Stimulated activated CD4-positive, alpha-beta T cell treated with anti-CD3 and anti-CD28 coated beads, TNF-alpha, amount 100 ng/mL, for 4 hours (primary cell): ENCODE measurements around the gene ADAMTSL1.

Experiments used
- DNase-seq, 3 experiments: peaks; one replicate each; pipeline ENCODE4 v3.0.0-alpha.2; 2020; ENCODE audit warnings: low read depth in 3 of 3

ADAMTSL1 gene

DNA sequence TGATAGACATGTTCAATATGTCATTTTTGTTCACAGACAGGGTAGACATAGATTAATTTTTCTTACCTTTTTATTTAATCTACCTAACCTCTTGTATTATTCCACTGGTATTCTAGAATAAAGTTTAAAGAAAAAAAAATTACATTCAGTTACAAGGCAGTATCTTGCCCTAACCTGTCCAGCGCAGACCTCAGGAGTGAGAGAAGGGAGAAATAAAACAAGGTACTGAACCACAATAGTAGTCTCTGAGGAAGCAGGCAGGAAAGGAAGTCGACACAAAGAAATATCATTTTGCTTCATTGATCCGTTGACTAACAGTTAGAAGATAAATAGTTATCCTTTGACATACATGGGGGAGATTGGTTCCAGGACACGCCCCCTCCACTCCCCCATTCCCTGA lies 12.5 kb upstream of the ADAMTSL1 start:
- DNase-seq = no peak

DNA sequence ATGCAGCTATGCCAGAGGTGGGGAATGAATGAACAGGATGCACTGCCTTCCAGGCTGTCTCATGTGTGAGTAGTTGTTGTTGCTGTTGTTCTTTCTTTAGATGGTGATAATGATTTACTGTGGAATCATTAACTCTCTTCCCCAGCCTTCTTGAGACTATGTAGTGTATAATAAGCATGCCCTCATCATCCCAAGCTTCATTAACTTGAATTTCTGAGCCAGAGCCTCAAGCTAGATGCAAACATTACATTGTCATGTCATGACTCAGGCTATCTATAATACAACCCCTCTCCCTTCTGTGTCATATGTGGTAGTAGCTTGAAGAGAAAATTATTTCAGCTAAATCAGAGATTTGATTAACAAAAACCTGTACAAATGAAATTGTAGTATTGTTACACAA lies 10.0 kb upstream of the ADAMTSL1 start:
- DNase-seq = no peak

DNA sequence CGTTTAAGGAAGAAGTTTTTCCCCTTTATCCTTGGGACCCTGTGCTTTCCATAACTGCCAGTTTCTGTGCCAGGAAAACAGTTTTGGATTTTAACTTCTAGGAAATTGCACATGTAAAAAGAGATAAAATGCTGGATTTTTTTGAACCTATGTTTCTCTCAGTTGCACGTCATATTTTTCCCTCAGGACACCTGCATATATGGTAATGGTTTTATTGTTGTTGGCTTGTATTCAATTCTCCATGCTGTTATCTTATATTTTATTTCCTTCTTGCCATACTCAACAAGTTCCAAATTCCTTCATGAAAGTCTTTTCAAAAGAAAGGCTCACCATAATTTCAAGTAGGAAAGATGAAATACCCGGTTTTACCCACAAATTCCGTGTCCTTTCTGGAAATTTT lies 7.9 kb upstream of the ADAMTSL1 start:
- DNase-seq = no peak

DNA sequence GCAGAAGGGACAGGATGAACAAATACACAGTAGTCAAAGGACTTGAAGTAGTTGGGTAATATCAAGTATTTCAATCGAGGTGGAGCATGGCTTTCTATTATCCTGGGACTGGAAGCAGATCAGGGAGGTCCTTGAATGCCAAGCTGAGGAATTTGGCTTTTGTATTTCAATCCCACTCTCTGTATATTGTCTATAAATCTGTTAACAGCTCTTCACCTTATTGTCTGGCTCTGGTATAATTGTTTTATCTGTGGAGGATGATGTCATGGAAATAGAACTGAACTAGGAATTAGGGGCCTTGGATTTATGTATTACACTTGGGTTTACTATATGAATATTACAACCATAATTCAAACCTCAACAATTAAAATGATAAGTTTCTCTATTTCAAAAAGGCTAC lies 6.3 kb upstream of the ADAMTSL1 start:
- DNase-seq = no peak

DNA sequence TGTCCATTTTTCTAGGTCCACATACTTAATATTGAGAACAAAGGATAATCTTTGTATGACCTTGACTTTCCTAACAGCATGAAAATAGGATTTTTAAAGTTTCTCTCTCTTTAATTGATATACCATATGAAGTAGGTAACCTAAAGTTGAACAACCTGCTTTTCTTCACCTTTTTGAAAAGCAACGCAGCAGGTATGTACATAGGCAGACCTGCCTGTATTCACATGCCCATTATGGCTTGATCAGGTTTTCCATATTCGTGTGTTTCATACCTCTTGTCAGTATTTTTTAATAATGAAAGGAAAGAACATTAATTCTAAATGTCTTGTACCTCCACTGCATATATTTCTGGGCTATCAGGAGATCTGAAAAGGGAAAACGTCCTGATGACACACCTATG lies 1.5 kb upstream of the ADAMTSL1 start:
- no peak for DNase-seq

DNA sequence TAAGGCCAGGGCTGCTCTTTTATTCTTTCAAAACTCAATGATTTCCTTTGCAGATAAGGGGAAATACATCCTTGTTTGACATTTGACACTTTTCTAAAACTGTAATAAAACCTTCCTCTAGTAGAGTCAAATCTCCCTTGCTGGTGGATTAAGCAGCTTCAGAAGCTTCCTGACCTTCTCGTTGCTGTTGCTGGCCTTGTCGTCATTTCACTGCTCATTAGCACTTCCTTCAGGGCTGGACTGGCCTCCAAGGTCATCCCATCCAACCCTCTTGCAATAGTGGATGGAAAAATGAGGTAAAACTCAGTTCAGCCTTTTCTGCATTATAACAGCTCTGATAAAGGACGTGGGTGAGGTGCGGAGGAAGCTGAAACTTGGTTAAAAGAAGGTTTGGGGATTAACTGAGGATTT lies 1.1 kb upstream of the ADAMTSL1 start:
- no peak for DNase-seq

DNA sequence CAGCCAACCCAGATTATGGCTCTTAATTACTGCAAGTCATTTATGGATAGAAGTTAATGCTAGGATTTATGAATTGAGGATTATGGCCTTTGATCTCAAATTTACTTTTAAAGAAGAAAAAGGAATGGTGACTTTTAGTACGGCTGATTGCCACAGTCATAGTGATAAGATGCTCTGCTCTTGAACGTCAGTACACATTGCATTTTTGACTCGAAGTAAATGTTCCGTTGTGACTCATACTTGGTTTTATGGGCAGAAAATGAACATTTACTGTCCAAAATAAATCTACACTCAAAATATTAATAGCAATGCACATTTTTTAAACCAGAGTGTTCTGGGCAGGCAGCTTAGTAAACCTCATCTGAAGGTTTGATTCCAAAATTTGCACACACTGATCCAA lies 830 bp downstream of the ADAMTSL1 start:
- no peak for DNase-seq

DNA sequence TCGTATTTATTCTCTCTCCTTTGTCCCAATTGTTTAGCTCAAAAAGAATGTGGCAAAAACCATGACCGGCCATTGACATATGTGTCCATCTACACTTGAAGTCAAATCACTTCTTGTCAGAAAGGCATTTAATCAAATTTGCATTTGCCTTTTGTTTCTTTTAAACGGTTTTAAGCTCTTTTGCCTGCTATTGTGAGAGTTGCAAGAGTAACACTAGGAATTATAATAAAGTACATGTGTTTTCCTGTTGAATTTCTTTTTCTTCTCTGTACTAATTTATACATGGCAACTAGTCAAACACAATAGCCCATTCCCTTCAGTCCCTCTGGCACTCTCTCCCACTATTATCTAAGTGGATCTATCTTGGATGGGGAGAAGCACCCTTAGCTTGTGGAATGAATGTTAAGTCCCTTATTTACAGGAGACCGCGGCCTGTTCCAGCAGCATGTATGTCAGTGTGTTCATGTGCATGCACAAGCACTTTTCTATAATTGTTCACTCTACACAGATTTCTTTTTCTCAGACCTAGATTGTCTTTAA lies 3.2 kb downstream of the ADAMTSL1 start:
- DNase-seq = no peak

DNA sequence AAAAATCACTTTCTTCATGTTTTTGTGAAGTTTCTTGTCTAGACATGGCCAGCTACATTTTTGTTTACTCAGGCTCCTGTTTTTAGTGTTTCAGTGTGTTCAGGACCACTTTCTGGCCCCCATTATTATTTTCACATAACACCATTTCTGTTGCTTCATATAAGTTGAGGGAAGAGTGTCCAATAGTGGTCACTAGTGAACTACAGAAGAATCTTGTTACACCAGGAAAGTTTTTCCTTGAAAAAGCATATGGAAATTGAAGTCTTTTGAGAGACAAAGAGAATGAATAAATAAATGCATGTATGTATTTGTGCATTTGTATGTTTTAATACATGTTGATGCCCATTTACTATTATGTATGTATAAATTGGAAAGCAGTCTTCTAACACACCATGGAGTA lies 3.8 kb downstream of the ADAMTSL1 start:
- DNase-seq = no peak

DNA sequence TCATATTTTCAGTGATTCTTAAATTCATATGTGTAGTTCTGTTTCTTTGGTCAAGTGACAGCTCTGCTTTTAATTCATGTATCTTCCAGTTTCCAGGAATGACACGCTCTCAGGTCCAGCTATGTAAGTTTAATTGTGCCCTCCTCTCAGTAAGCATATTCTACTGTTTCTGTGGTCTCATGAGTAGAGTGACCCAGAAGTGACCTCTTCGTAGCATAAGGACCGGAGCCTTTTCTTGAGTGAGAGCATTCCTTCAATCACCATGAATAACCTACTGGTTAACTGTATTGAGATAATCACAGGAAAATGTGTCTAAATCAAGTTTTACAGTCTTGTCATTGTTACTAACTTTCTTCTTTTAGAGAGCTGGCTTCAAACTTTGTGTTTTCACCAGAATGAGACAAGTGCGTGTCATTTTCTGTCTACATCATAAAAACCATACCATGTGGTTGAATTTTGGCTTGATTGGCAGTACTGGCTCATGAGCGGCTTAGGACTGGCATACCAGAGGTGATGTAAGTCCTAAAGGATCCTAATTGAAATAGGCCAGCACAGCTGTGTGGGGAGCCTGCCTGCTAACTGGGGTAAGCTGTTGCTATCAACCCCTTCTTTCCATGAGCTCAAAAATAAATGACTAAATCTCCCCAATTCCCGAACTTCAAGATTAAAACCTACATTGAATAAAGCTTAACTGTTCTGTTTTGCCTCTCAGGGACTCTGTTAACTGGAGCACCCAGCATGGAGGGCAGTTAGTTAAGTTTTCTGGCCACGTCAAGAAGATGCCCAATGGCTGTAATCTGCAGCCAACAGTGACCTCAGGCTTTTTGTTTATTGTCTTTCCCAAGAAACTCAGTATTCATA lies 4.8 kb downstream of the ADAMTSL1 start:
- DNase-seq = no peak

DNA sequence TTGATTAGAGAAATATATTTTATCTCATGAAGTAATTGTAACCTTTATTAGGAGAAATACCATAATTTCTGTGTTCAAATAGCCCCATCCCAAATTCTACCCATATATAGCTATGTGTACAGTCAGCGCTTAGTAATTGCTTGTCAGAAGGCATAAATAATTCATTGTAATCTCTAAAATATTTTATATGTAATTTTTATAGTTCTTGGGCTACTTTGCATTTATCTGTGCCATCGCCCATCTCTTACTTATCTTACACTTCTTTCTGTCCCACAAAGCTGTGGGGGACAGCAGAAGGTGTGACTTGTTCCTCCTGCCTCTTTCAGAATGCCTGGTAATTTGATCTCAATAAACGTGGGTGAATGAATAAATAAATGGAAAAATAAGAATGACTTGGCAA lies 5.5 kb downstream of the ADAMTSL1 start:
- DNase-seq = no peak

DNA sequence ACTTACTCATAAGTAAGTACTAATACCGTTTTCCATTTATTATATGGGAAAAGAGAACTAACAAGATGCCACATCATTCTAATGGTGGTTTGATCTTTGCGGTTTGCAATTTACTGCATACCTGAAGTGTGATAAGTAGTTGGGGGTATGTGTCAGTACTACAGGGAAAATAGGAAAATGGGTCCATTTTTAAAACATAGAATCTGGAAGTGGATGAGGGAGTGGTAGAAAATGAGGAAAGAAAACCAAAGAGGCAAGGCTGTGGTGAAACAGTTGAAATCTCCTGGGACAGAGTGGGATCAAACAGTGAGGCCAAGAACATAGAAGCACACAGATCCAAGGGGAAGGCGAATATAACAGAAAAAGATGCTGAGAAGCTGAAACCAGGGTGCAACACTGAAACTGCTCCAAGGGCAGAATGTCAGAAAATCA lies 6.7 kb downstream of the ADAMTSL1 start:
- DNase-seq = no peak

DNA sequence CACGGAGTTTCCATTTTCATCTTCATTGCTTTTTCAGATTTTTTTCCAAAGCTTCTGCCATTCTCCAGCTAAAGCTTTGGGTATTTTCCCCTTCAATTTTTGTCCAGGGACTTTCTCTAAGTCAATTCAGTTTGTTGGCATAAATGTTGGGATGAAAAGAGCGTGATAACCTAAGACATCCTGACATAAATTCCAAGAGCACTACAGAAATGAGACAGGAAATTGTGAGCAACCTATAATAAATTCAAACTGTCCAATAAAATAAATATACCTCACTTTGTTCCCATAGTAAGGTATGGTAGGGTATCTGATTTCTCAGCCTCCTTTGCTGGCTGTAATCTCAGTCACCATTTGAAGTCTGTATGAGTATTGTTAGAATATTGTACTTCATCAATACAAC lies 8.4 kb downstream of the ADAMTSL1 start:
- no peak for DNase-seq

DNA sequence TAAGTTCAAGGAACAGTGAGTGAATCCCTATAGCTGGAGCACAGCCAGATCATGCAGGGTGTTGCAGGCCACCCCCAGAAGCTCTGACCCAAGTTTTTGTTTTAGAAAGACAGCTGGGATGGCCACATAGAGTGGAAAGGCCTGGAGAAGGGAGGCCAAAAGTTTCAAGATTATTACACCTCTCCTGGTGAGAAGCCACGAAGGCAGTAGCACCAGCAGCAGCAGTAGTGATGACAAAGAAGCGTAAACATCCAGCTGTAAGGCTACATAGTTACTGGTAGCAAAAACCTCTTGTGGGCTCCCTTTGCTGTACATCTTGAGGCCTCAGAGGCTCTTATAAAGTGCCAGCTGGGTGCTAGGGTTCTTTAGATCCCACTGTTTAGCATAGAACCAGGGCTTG lies 11.8 kb downstream of the ADAMTSL1 start:
- no peak for DNase-seq

DNA sequence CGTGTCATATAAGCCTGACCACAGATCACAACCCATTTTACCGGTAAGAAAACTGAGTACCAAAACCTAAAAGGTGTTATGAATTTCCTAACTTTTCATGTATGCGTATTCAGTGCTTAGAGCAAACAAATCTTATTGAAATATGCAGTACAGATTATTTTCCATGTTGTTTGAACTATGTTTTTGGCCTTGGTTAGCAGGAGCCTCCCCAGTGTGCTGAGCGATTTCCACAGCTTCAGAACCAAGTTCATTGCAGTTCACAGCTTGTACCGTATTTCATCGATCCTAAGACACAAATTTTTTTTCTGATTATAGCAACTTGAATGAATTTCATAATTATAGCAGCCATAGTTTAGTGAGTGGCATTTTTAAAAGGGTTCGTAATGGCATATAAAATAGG lies 13.7 kb downstream of the ADAMTSL1 start:
- no peak for DNase-seq

DNA sequence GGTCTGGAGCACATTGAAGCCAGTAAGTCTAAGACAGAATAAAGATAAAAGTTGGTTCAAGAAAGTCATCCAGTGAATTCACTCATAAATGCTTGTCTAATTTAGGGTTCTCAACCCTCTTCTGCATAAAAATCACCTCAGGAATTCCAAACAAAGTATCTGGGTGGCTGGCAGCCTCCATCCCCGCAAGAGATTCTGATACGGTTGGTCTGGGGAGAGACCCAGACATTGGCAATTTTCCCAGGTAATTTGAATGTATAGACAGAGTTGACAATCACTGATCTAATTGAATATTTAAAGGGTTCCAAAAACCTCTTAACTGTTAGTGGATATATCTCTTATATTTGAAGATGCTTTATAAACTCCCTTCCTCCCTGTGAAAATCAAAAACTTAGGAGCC lies 14.9 kb downstream of the ADAMTSL1 start:
- DNase-seq = no peak

DNA sequence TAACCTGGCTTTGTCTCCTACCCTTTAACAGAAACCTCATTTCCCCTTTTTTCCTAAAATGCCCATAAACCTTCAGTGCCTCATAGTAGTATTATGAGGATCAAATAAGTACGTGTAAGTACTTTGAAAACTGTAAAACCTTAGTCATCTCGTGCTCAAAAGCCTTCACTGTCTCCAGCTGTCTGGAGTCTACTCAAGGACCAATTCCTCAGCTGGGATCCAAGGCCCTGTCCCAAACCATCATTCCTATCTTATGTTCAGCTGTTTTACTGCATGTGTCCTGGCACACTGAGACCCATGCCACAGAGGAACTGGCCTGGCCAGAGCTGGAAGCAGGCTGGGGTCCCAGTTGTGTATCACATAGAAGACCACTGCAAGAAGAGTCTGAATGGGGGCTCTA lies 15.9 kb downstream of the ADAMTSL1 start:
- no peak for DNase-seq

DNA sequence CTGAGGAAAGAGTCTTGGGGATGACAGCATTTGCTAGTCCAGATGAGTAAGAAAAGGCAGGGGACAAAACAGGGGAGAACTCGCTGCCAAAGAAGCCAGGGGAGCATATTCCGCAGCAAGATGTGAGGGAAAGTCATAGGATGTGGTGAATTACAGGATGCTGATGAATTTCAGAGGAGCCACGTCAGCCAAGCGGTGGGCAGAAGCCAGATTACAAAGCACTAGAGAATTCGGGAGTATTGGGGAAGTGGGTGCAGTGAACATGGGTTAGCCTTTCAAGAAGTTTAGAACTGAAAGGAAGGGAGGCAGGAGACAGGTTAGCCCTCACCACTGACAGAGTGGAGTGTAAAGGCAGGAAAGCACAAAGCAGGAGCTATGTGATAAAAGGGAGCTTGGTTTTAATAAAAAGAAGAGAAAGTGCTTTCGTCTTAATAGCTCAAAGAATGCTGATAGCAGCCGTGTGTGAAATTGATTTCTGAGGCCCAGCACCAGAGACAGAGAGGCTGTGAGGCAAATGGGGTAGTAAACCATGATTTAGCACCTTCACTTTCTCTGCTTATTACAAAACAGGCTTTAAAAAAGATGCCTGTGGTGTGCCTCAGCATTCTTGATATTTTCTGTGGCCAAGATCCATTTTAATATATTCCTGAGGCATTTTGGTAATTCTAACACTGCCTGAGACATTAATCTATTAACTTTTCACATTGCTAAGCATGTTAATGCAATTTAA lies 16.9 kb downstream of the ADAMTSL1 start:
- no peak for DNase-seq

DNA sequence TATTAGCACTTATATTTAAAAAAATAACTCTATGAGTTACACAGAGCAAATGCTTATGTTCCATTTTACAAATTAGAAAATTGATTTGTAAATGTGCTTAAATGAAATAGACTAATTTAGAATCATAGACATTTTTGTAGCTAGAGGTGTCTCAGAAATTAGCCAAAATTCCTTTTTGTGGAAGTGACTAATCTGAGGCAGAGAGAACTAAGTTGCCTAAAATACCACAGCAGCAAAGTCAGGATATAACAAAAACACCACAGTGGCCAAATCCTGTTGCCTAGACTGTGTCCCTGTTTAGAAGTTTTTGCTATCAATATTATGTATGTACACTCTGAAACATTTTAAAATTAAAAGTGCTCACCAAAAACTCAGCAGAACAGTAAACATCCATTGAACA lies 18.7 kb downstream of the ADAMTSL1 start:
- DNase-seq = no peak

DNA sequence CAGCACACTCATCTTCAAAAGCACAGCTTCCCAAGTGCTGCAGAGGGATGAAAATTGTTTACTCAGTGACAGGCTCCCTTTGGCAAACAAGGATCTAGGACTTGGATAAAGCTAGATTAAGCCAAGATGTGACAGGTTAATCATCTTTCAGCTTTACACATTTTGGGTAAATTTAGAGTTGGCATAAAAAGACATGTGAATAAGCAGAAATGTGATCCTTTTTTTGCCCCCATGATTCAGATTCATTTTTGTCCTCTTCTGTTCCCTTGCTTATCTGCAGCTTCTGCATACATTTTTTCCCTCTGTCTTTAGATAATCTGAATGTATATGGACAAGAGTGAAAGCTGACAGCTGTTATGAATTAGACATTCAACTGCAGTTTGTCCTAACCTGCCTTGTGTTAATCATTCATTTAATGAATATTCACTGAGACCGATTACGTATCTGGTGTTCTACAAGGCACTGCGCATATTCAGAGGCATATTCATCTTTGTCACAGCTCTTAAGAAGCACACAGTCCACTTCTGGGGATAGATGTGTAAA lies 19.6 kb downstream of the ADAMTSL1 start:
- no peak for DNase-seq

DNA sequence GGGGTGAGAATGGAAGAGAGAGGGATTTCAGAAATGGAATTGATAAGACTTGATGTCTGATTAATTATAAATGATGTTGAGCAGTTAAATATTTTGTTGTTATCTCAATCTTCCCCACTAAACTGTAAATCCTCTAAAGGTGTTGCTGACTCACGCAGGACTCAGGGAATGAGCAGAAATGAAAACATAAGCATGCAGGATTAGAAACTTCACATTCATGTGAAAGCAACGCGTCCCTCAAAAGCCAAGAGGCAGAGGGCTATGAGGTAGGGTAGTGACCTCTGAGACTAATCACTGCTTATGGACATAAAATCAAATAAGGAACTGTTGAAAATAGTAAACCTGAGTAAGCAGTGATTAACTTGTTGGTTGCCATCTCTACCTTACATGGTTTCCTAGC lies 21.1 kb downstream of the ADAMTSL1 start:
- no peak for DNase-seq

DNA sequence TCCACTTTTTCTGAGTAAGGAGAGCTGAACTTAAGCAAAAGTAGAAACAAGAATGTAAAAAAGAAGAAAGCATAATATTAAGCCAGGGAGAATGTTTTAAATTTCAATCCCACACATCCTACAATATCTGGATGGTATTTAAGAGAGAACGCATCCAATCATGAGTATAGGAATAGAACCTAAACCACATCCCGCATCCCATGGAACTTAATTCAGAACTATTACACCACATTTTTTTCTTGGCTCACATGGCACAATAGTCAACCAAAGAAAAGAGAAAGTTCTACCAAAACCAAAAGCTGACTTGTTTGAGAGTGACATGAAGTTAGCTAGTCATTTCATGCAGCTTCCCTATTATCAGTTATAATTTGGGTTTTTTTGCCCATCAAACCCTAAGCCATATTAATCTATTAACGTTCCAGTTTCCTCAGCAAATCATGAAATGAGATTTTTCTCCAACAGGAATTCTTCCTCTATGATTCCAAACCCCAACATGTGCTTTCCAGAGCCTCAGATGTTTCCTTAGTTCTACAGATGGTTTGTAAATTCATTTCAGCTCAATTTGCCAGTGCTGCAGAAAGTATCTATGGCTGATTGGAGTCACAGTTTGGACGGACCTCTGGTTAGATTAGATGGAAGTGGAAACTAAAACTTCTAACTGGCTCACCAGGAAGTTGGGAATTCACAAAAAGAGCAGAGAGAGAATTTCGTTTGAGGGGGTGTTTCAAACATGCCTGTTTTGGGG lies 22.5 kb downstream of the ADAMTSL1 start:
- no peak for DNase-seq
